ENCODE data around the gene PAK4.

Gene PAK4

DNA sequence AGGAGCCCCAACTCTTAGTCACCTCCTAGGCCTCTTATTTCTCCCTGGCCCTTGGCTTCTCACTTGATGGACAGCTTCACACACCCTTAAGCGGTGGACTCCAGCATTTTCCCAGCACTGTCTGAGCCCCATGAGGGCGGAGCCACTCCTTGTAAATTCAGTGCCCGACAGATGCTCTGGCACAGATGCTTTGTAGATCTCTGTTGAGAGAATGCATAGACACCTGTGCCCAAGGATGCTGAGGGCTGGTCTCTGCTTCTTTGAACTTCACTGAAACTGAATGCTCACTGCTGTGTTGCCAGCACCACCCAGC lies 75.2 kb downstream of the PAK4 start:
- TF ChIP-seq MAX (IDR thresholded peaks at IDR 0.05; ENCODE audit: low read depth, low read length), result no peak
- TF ChIP-seq POLR2A (IDR thresholded peaks at IDR 0.05; ENCODE audit: extremely low read depth, insufficient read length), result no peak
- TF ChIP-seq, protein P1, sequence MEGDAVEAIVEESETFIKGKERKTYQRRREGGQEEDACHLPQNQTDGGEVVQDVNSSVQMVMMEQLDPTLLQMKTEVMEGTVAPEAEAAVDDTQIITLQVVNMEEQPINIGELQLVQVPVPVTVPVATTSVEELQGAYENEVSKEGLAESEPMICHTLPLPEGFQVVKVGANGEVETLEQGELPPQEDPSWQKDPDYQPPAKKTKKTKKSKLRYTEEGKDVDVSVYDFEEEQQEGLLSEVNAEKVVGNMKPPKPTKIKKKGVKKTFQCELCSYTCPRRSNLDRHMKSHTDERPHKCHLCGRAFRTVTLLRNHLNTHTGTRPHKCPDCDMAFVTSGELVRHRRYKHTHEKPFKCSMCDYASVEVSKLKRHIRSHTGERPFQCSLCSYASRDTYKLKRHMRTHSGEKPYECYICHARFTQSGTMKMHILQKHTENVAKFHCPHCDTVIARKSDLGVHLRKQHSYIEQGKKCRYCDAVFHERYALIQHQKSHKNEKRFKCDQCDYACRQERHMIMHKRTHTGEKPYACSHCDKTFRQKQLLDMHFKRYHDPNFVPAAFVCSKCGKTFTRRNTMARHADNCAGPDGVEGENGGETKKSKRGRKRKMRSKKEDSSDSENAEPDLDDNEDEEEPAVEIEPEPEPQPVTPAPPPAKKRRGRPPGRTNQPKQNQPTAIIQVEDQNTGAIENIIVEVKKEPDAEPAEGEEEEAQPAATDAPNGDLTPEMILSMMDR (IDR thresholded peaks at IDR 0.05; ENCODE audit: low read depth, low read length), result no peak
- no peak for TF ChIP-seq MYC (IDR thresholded peaks at IDR 0.05; ENCODE audit: low read depth, low read length)
- no peak for DNase-seq (ENCODE audit: low read depth)
- no peak overlapping the region for H3K4me3 ChIP-seq (ENCODE audit: low read depth, low read length)

DNA sequence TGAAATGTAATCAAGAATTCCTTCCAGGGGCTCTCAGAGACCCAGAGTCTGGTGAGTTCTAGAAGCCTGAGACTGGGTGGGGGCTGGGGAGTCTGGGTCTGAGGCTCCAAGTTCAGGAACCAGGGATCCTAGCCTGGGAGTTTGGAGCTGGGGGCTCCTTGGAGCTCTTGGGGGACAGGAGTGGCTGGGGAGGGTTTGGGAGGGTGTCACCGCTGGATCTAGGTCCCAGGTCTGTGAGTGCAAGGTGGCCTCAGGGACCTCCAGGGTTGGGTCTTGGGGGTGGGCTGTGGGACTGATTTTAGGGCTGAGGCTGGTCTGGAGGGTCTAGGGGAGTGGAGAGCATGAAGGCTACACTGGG lies 77.4 kb downstream of the PAK4 start:
- TF ChIP-seq MAX (IDR thresholded peaks at IDR 0.05; ENCODE audit: low read depth, low read length) (no peak), POLR2A (IDR thresholded peaks at IDR 0.05; ENCODE audit: extremely low read depth, insufficient read length) (no peak), MYC (IDR thresholded peaks at IDR 0.05; ENCODE audit: low read depth, low read length) (no peak)
- TF ChIP-seq, protein P1 (IDR thresholded peaks at IDR 0.05; ENCODE audit: low read depth, low read length), result no peak
- no peak for DNase-seq (ENCODE audit: low read depth)
- H3K4me3 ChIP-seq (ENCODE audit: low read depth, low read length), result no peak overlapping the region

GRCh38 chr19:39203372-39204341 lies 78.1 kb downstream of the PAK4 start, which contains the start of gene SYCN:
Gene SYCN (minus strand): TSS chr19:39204263. CDS start chr19:39204254, 9 bp downstream.
- no peak within 1 kb of the TSS for H3K4me3 ChIP-seq (ENCODE audit: low read depth, low read length)
- no peak for TF ChIP-seq MAX (IDR thresholded peaks at IDR 0.05; ENCODE audit: low read depth, low read length)
- TF ChIP-seq, protein P1 (IDR thresholded peaks at IDR 0.05; ENCODE audit: low read depth, low read length), result no peak
- no peak for TF ChIP-seq MYC (IDR thresholded peaks at IDR 0.05; ENCODE audit: low read depth, low read length)
- no peak for TF ChIP-seq POLR2A (IDR thresholded peaks at IDR 0.05; ENCODE audit: extremely low read depth, insufficient read length)
- no peak for DNase-seq (ENCODE audit: low read depth)

GRCh38 chr19:39205449-39205764 lies 79.8 kb downstream of the PAK4 start:
- no peak overlapping the region for H3K4me3 ChIP-seq (ENCODE audit: low read depth, low read length)
- no peak for TF ChIP-seq MYC (IDR thresholded peaks at IDR 0.05; ENCODE audit: low read depth, low read length)
- no peak for DNase-seq (ENCODE audit: low read depth)

DNA sequence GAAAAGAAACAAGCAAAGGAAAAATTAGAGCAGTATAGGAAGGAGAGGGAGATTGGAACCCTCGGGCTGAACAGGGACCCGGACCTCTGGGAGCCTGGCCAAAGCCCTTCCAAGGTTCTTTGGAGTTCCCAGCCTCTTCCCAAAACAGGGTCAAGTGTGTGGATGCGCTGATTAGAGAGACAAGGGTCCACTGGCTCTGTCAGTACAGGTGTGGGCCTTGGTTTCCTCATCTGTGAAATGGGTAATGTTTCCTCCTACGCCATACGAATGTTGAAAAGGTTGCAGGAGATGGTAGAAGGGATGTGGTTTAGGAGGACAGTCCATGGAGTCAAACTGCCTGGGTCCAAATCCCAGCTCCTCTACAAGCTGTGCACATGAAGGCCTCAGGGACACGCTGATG lies 80.5 kb downstream of the PAK4 start:
- no peak for DNase-seq (ENCODE audit: low read depth)
- TF ChIP-seq POLR2A (IDR thresholded peaks at IDR 0.05; ENCODE audit: extremely low read depth, insufficient read length) (no peak), MYC (IDR thresholded peaks at IDR 0.05; ENCODE audit: low read depth, low read length) (no peak), MAX (IDR thresholded peaks at IDR 0.05; ENCODE audit: low read depth, low read length) (no peak)
- TF ChIP-seq, protein P1 (IDR thresholded peaks at IDR 0.05; ENCODE audit: low read depth, low read length), result no peak
- H3K4me3 ChIP-seq (ENCODE audit: low read depth, low read length), result no peak overlapping the region

DNA sequence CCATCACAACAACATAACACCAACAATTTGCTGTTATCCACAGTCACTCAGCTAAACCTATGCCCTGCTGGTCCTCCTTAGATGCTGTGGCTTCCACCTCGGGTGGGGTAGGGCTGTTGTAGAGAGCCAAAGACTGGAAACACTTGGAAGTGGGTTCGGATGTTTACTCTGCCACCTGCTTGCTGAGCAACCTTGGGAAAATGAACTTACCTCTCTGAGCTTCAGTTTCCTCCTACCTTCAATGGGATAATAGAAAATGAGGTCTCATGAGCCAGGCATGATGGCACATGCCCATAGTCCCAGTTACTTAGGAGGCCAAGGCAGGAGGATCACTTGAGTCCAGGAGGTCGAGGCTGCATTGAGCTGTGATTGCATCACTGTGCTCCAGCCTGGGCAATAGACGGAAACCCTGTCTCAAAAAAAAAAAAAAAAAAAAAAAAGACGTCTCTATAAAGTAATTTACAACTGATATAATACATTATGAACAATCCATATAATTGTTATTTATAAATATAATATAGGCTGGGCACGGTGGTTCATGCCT lies 81.8 kb downstream of the PAK4 start:
- TF ChIP-seq MAX (IDR thresholded peaks at IDR 0.05; ENCODE audit: low read depth, low read length) (no peak), POLR2A (IDR thresholded peaks at IDR 0.05; ENCODE audit: extremely low read depth, insufficient read length) (no peak), MYC (IDR thresholded peaks at IDR 0.05; ENCODE audit: low read depth, low read length) (no peak)
- TF ChIP-seq, protein P1 (IDR thresholded peaks at IDR 0.05; ENCODE audit: low read depth, low read length), result no peak
- no peak overlapping the region for H3K4me3 ChIP-seq (ENCODE audit: low read depth, low read length)
- no peak for DNase-seq (ENCODE audit: low read depth)

Data from NB4 (cell line).